Measurements from ENCODE around the gene GALNT13. TPM values are rescaled to one million over a fixed set of nuclear protein-coding genes. Genes with fewer than 3 reads are reported as not detected.

GALNT13 gene
- total and polyA plus RNA-seq, 10 of the 15 experiments (the other 5 are each of a cell fraction or from before 2014, with no cell fraction given), result 0.04 TPM; not detected in 9

GRCh38 chr2:154449951-154450658, 578.4 kb downstream of the GALNT13 start:
- no TSS peak for BruUV-seq (replicated peaks)
- Histone ChIP-seq H4K20me1 (ENCODE audit: control insufficient read depth, insufficient read depth) (no peaks in the 10 kb centered on the region), H3K4me2 (ENCODE audit: control insufficient read depth, insufficient read depth) (no peak overlapping the region), H3K36me3 (ENCODE audit: control insufficient read depth in 2 of 2, insufficient read depth in 2 of 2, low read length in 1 of 2) (no peaks in the 10 kb centered on the region), H3K4me1 (ENCODE audit: control insufficient read depth, insufficient read depth, low read length) (no peaks in the 10 kb centered on the region), H3K27me3 (replicated peaks in 1 of 2; ENCODE audit: control insufficient read depth in 2 of 2, insufficient read depth in 2 of 2, low read length in 1 of 2) (no peaks in the 10 kb centered on the region), H3K27ac (ENCODE audit: control insufficient read depth, insufficient read depth) (no peak overlapping the region), H3K4me3 (no peak overlapping the region), H3K79me2 (ENCODE audit: control insufficient read depth, insufficient read depth, low read length) (no peaks in the 10 kb centered on the region), H3K9me3 (replicated peaks; ENCODE audit: control insufficient read depth, insufficient read depth, low read length) (no peaks in the 10 kb centered on the region), H3K9ac (ENCODE audit: control insufficient read depth, insufficient read depth, low read length) (no peak overlapping the region), H2AFZ (ENCODE audit: control insufficient read depth, low read depth, low read length) (no peak overlapping the region)
- no peak for TF ChIP-seq FOS (IDR thresholded peaks at IDR 0.05; ENCODE audit: borderline replicate concordance, extremely low read depth, insufficient read length)
- no peak for TF ChIP-seq SREBF1 (IDR thresholded peaks at IDR 0.05; ENCODE audit: low read length)
- TF ChIP-seq SIX5 (IDR thresholded peaks at IDR 0.05; ENCODE audit: low read depth, low read length, severe bottlenecking), result no peak
- no peak for TF ChIP-seq DPF2 (IDR thresholded peaks at IDR 0.05)
- no peak for TF ChIP-seq HDGF (IDR thresholded peaks at IDR 0.05)
- TF ChIP-seq MTA2 (IDR thresholded peaks at IDR 0.05; ENCODE audit: low read depth), result no peak
- TF ChIP-seq MTA3 (IDR thresholded peaks at IDR 0.05; ENCODE audit: borderline replicate concordance, low read length), result no peak
- TF ChIP-seq HCFC1 (IDR thresholded peaks at IDR 0.05; ENCODE audit: low read length), result no peak
- TF ChIP-seq CREB1 (IDR thresholded peaks at IDR 0.05; ENCODE audit: low read depth), result no peak
- TF ChIP-seq CREM (IDR thresholded peaks at IDR 0.05; ENCODE audit: low read depth), result no peak
- TF ChIP-seq PRDM15 (CRISPR knock-in tag; IDR thresholded peaks at IDR 0.05), result no peak
- TF ChIP-seq NR2C1 (IDR thresholded peaks at IDR 0.05), result no peak
- TF ChIP-seq ZNF384 (IDR thresholded peaks at IDR 0.05; ENCODE audit: borderline replicate concordance, low read depth, low read length), result no peak
- no peak for FAIRE-seq
- in situ Hi-C loops (cut with MboI), result loop anchor here (25.0 kb wide), 1 partner anchor 787 kb away; no protein-coding TSS in a partner anchor
- ChIA-PET RAD21 (ENCODE audit: unreplicated experiment) (interaction anchor here (1.1 to 1.2 kb wide), 3 partner anchors 9 to 861 kb away, joined by 3 to 4 read pairs (median 3); no protein-coding TSS in a partner anchor), SMC1A (ENCODE audit: uncharacterized antibody, unreplicated experiment) (interaction anchor here (0.6 to 1.0 kb wide), 2 partner anchors 12 to 34 kb away, joined by 3 read pairs; no protein-coding TSS in a partner anchor), POLR2A (no interaction called here), CTCF (interaction anchor here (0.9 to 1.4 kb wide), 5 partner anchors 10 to 237 kb away, joined by 3 to 5 read pairs (median 3); no protein-coding TSS in a partner anchor)
- DNase-seq (ENCODE audit: low read depth, low spot score), result no peak
- WGBS (ENCODE audit: insufficient coverage, insufficient replicate concordance, low lambda C conversion rate, missing lambda C conversion rate), result 13% methylated on average over 6 of the region's 6 CpGs
- intact Hi-C loops (cut with micrococcal nuclease; ENCODE audit: unreplicated experiment), result loop anchor here (5.0 kb wide), 3 partner anchors 77 to 777 kb away; no protein-coding TSS in a partner anchor
- ATAC-seq, result no peak

Measured in GM12878 (cell line).